ENCODE measurements around the gene CACNB3.
"Not testable (repeated sequence)": the region's sequence is repeated elsewhere in the genome, so short reads cannot be mapped to it uniquely, and the experiment has no call there.

Gene CACNB3

GRCh38 chr12:48819986-48820725 lies 1.9 kb downstream of the CACNB3 start:
- DNase-seq = no peak

- no peak for DNase-seq
These were observed 3.8 kb downstream of the CACNB3 start for GRCh38 chr12:48822139-48822538.

- no peak for DNase-seq
These were observed 4.4 kb downstream of the CACNB3 start for GRCh38 chr12:48822711-48823110.

- DNase-seq = no peak
These were observed 5.0 kb downstream of the CACNB3 start for GRCh38 chr12:48823281-48823680.

- no peak for DNase-seq
These were observed 5.8 kb downstream of the CACNB3 start for GRCh38 chr12:48824112-48824511.

GRCh38 chr12:48824905-48825304 lies 6.6 kb downstream of the CACNB3 start:
- DNase-seq = no peak

GRCh38 chr12:48826209-48826855 lies 8.0 kb downstream of the CACNB3 start:
- no peak for DNase-seq

GRCh38 chr12:48827026-48827425 lies 8.7 kb downstream of the CACNB3 start:
- DNase-seq = no peak

- no peak for DNase-seq
These were observed 9.3 kb downstream of the CACNB3 start for GRCh38 chr12:48827513-48828096.

GRCh38 chr12:48828293-48828692 lies 10.0 kb downstream of the CACNB3 start:
- DNase-seq = no peak

GRCh38 chr12:48828841-48829575 lies 10.7 kb downstream of the CACNB3 start:
- no peak for DNase-seq

GRCh38 chr12:48831257-48831656 lies 13.0 kb downstream of the CACNB3 start:
- no peak for DNase-seq

- DNase-seq = no peak
These were observed 14.2 kb downstream of the CACNB3 start for GRCh38 chr12:48832321-48833060.

GRCh38 chr12:48838048-48838447 lies 19.8 kb downstream of the CACNB3 start:
- no peak for DNase-seq

- not testable (repeated sequence) for DNase-seq
These were observed 23.7 kb downstream of the CACNB3 start for GRCh38 chr12:48842021-48842420.

- peak; percentile 85 for DNase-seq
These were observed 33.8 kb downstream of the CACNB3 start, which contains the start of gene DDX23 for GRCh38 chr12:48851883-48852733. Gene DDX23 (minus strand): TSS chr12:48852163. CDS start chr12:48845782, 6,381 bp downstream.

GRCh38 chr12:48852734-48853688 lies 34.7 kb downstream of the CACNB3 start:
- DNase-seq = peak; percentile 63

- no peak for DNase-seq
These were observed 36.2 kb downstream of the CACNB3 start for GRCh38 chr12:48854488-48854887.

GRCh38 chr12:48854932-48855331 lies 36.6 kb downstream of the CACNB3 start:
- DNase-seq = not testable (repeated sequence)

- DNase-seq = no peak
These were observed 38.1 kb downstream of the CACNB3 start for GRCh38 chr12:48856379-48856778.
